HuH-7.5 (cell line): ENCODE results near the gene PIGR.

Experiments used
- DNase-seq: peaks from one replicate; pipeline ENCODE4 v3.0.0; 2011; ENCODE audit warnings: low spot score

Gene PIGR

GRCh38 chr1:206958144-206958543, 11.9 kb upstream of the PIGR start:
- no peak for DNase-seq

GRCh38 chr1:206957639-206958038, 11.4 kb upstream of the PIGR start:
- DNase-seq, result no peak

DNA sequence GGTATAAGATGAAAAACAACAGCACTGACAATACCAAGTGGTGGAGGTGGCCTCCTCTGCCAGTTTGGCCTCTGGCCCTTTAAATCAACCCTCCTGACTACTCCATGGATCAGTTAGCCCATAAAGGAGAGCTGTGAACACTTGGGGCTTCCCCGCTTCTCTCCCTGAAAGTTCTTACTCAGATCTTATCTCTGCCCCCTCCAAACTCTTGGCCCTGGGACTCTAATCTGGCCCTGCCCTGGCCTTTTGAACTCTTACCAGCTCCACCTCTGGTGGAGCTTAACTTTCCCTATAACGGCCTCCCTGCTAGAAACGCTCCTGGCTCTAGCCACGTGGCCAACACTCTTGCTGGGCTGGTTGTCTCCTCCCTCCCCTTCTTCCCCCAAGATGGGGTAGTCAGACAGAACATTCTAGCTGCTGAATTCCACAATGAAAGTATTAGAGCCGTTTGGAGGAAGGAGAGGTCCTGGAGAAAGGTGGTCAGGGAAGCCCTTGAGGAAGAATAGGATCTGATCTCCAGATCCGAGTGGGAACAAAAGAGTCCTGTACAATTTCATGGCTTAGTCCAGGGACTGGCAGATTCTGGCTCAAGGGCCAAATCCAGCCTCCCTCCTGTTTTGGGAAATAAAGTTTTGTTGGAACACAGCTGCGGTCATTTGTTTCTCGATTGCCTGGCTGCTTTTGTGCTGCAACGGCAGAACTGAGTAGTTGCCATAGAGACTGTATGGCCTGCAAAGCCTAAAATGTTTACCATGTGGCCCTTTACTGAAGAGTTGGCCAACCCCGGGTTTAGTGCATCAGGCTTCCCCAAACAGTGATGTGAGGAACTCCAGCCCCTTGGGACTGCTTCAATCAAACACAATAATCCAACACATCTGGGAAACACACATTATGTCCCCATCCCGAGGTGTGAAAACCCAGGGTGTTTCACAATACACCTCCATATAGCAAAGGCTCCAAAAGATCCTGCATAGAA, 9.5 kb upstream of the PIGR start:
- DNase-seq, result peak; percentile 39

- no peak for DNase-seq
Measured at GRCh38 chr1:206954459-206955342, 8.4 kb upstream of the PIGR start.

DNA sequence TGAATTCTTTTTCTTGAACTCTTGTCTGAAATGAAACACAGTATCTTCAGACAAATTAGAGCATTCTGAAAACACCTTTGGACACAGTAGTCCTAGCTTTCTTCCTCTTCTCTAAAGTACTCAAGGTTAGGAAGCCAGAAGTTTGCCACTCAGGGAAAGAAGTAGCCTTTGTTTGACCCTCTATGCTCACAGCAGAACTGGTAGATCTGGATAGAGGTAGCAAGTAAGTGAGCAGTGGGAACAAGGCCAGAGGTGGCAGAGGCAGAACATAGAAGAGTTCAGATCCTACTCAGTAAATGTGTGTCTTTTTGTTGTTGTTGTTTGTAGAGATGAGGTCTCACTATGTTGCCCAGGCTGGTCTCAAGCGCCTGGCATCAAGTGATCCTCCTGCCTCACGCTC, 7.4 kb upstream of the PIGR start:
- DNase-seq, result no peak

- DNase-seq, result no peak
Measured at GRCh38 chr1:206953126-206953525, 6.9 kb upstream of the PIGR start.

DNA sequence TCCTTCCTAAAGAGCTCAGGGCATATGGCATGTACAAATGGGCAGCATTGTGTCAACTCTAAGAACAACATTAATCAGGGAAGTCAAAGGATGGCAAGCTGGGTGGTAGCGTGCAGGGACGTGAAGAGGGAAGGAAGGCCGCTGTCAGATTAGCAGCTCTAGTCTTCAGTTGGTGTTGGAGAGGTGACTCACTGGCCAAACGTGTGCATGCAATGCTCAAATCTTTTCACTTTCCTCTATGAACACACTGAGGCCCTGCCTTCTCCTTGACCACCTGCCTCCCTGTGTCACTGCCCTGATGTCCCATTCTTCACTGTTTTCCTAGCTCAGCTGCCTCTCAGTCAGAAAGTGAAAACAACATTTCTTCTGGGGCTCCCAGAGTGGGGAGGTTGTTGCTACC, 5.9 kb upstream of the PIGR start:
- no peak for DNase-seq

DNA sequence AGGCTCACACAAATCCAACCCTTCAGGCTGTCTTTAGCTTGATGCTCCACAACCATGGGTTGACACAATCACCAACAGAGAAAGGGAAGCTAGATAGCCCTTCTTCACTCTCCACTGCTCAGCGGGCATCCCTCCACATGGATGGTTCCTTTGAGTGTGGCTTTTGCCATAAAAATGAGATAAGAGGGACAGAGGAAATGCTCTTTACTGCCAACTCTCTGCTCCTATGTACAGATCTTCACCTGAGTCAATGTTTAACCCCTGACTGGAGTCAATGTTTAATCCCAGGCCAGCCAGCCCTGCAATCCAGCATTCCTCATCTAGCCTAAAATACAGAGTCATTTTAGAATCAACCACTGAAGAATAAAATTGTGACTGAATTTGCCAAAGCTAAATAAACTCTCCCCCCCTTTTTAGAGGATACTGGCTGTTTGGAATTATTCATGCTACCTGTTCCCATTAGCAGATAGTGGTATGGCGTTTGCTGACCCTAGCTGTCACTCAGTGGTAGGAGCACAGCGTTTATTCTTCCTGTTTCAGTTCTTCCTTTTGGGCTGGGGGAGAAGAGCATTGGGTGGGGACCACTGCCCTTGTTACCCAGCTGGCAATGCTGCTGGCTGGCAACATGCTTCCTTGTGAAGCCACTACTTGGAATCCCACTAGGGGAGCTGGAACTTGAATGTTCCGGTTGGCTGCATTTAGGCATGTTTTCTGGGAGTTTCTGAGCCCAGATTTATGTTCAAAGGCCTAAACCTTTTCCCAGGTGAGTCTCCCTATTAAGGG, 5.2 kb upstream of the PIGR start:
- DNase-seq, result peak; percentile 63

DNA sequence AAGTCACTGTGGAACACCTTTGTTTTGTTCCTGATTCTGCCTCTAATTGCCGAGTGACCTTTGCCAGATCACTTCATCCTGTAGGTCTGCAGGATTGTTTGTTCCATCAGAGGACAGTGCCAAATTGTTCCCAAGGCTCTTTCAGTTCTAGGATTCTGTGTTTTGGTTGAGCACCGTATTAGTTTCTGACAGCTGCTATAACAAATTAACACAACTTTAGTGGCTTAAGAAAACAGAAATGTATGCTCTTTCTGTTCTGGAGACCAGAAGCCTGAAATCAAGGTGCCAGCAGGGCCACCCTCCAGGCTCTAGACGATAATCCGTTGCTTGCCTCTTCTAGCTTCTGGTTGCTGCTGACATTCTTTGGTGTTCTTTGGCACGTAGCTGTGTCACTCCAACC, 3.4 kb upstream of the PIGR start:
- DNase-seq, result no peak

DNA sequence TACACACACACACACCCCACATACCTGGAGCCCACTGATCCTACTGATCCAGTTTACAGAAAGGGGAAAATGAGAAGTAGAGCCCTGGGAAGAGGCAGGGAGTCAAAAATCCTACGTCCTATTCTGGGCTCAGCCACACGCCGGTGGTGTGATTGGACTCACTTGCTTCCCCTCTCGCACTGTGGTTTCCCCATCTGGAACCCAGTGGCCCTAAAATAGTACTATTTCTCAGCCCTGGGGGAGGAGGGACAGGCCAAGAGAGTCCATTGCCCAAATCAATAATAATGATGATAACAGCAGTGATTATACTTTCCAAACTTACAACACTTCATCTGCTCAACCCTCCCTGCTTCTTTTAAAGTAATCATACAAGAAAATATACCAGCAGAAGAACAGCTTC, 2.9 kb upstream of the PIGR start:
- no peak for DNase-seq

DNA sequence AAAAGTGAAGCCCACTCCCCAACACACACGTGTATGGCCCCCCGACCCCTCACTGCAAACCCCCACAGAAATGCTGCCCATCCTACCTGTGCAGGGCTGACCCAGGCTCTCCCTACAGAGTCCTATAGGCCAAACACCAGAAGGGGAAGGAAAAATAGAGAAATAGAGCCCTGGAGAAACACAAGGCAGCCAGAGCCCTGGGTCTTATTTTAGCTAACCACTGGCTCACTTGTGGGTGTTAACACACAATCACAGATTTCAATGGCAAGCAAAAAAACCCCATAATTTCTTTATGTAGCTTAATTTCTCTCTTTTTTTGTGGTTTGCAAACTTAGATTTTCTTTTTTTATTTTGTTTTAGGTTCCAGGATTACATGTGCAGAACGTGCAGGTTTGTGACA, 989 bp upstream of the PIGR start:
- no peak for DNase-seq

GRCh38 chr1:206945779-206946178, 487 bp downstream of the PIGR start:
- no peak for DNase-seq

- DNase-seq, result no peak
Measured at GRCh38 chr1:206944703-206945102, 1.6 kb downstream of the PIGR start.

DNA sequence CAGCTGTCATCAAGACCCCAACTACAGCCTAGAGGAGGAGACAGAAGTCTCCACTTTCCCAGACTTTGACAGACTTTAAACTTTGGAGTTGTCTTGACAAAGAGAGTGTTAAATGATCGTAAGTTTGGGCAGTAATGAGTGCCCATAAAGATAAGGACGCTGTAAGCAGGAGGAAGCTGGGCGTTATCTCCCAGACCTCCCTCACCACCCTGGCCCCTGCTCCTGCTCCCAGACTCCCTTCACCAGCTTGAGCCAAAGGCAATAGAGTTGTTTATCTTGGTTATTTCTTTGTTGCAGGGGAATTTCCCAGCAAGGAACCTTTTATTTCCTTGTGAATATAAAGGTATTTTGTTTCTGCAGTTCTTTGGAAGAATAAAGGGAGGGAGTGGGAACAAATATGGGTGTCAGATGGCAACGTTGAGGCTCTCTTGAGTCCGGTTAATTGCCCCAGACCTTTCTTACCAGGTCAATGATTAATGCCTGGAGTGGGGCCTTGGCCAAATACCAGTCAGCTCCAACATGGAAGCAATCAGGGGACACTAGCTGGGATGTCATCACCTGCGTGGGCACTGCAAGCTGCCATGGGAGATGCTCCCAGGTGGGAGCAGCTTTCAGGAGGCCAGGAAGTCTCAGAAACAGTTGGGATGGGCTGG, 4.4 kb downstream of the PIGR start:
- DNase-seq, result no peak

- no peak for DNase-seq
Measured at GRCh38 chr1:206940588-206940936, 5.7 kb downstream of the PIGR start.

GRCh38 chr1:206939841-206940587, 6.3 kb downstream of the PIGR start:
- DNase-seq, result no peak

- no peak for DNase-seq
Measured at GRCh38 chr1:206939131-206939530, 7.1 kb downstream of the PIGR start.

DNA sequence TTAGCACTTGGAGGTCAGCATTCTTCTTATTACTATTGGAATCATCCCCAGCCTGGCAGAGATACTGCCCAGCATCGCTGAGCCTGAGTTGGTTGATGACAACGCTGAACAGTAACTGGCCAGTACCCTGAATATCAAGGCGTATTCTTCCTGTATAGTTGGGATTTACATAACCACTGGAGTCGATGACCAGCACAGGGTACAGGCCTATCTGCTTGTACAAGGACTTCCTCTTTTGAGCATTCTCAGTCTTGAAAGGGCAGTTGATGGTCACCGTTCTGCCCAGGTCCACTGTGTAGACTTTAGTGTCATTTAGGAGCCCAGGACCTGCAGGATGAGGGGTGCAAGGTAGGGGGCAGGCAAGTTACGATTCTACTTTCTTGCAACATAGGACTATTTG, 8.8 kb downstream of the PIGR start:
- no peak for DNase-seq

GRCh38 chr1:206935491-206936067, 10.7 kb downstream of the PIGR start:
- peak; percentile 72 for DNase-seq

DNA sequence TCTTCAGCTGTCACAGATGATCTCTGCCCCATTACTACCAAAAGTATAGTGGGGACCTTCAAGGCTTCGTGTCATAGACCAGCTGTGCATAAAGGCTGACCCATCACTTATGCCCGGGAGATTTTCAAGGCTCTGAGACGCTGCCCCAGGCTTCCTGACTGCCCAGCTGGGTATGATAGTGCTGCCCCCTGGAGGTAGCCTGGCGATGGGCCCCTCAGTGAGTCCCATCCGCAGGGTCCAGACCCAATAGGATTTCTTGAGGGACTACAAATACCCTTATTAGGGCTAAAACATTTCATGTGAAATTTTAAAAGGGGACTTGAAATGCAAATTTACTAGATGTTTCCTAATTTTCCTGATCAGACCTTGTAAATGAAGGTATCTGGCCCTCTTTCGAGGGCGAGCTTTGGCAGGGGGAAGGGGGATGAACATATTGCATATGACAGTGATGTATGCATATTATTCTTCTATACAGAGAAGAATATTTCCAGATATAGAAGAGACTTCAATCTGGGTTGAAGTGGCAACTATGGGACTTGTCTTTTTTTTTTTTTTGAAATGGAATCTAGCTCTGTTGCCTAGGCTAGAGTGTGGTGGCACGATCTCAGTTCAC, 12.8 kb downstream of the PIGR start:
- peak; percentile 49 for DNase-seq
